NCI-H526 (cell line): ENCODE results near the gene SMIM36.
"Not testable (repeated sequence)": the region's sequence is repeated elsewhere in the genome, so short reads cannot be mapped to it uniquely, and the experiment has no call there.

Source experiments
- DNase-seq, 2 experiments: peaks; one replicate each; lab custom pipeline; 2025; lab: John Stamatoyannopoulos, UW

The SMIM36 gene

DNA sequence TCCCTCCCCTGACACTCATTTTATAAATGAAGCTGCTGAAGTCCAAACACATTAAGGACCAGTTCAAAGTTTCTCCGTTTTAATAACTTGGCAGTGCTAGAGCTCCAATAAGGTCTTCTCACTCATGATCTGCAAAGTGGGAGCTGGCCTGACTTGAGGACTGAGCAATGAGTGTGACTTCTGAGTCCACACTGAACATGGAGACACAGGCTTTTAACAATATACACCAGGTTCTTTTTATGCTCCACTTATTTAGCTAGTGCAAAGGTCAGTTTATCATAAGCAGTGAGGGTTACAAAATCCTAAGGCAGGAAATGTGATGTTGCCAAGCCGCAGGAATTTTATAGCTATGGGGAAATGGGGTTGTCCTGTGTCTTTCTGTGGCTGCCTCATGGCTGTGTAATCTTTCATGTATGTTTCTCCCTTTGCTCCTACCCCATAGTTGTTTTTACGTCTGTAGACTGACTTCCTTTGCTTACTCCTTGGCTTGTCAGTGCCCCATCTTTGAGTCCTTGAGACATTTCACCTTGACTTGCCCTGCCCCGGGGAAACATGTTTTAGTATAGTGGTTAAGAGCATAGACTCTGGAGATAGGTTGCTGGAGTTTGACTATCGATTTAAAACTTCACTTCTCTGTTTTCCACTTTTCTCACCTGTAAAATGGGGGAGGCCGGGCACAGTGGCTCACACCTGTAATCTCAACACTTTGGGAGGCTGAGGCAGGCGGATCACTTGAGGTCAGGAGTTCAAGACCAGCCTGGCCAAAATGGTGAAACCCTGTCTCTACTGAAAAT lies 77.4 kb downstream of the SMIM36 start:
- DNase-seq, result peak in 1 of 2 experiments; percentile 6

DNA sequence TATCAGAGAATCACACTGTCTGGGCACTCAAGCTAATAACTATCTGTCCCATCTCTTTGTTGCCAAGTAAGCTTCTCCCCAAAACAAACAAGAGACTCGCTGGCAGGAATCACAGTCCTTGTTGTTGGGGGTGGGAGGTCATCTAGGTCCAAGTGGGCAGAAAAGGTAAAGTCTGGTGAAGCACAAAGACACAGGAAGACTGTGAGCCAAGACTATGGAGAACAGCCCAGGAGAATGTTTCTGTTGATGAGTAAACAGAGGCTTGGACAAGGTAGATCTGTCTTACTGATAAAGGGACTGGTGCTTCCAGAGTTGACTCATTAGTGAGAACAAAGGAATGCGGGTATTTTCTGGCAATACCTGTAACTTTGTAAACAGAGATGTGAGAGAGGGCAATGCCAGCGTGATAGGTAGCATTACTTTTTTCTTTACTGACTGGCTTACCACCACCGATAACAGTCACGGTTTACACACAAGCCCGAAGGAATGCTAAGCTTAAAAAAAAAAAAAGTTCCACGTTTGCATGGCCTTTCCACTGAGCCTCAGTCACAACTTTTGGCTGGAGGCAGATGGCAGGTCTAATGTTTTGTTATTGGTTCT lies 78.1 kb downstream of the SMIM36 start:
- no peak for DNase-seq

- no peak for DNase-seq
Measured at GRCh38 chr17:55432358-55433028, 78.8 kb downstream of the SMIM36 start.

DNA sequence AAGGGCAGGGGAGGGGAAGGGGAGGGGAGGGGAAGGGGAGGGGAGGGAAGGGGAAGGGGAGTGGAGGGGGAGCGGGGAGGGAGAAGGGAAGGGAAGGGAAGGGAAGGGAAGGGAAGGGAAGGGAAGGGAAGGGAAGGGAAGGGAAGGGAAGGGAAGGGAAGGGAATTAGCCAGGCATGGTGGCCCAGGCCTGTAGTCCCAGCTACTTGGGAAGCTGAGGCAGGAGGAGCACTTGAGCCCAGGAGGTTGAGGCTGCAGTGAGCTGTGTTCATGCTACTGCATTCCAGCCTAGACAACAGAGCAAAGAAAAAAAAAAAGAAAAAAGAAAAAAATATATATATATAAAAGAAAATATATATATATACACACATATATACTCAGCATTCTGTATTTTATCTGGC lies 79.3 kb downstream of the SMIM36 start:
- DNase-seq, result not testable (repeated sequence)

- DNase-seq, result no peak
Measured at GRCh38 chr17:55430541-55431288, 80.5 kb downstream of the SMIM36 start.

DNA sequence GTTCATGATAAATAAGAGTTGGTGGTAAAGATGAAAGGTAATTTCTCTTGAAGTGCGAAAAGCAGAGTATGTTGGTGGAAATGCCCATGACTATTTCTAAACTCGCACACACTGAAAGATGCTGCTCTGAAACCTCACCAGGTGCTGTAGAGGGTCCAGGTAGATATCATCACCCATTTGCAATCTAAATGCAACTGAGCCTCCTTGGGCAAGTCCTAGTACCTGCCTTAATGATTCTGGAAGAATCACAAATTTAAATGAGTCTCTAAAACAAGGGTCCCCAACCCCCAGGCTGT lies 83.7 kb downstream of the SMIM36 start:
- DNase-seq, result no peak

GRCh38 chr17:55426851-55427586 lies 84.2 kb downstream of the SMIM36 start:
- no peak for DNase-seq

GRCh38 chr17:55424893-55425540 lies 86.2 kb downstream of the SMIM36 start:
- DNase-seq, result peak in 1 of 2 experiments; percentile 34

- no peak for DNase-seq
Measured at GRCh38 chr17:55423535-55423934, 87.7 kb downstream of the SMIM36 start.

DNA sequence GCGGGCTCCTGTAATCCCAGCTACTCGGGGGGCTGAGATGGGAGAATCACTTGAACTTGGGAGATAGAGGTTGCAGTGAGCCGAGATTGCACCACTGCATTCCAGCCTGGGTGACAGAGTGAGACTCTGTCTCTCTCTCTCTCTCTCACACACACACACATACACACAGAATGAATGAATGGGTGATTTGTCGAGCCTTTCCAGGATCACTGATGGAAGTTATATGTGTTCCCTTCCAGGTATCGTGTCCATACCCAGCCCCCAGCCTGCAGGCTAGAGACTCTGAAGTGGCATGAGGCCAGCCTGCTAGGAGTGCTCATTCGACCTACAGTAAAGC lies 88.5 kb downstream of the SMIM36 start:
- not testable (repeated sequence) for DNase-seq

GRCh38 chr17:55421179-55421934 lies 89.9 kb downstream of the SMIM36 start, which contains the start of gene MMD:
Gene MMD (minus strand): TSS chr17:55421835. CDS start chr17:55421695, 140 bp downstream.
- DNase-seq, result peak in 1 of 2 experiments; percentile 64

DNA sequence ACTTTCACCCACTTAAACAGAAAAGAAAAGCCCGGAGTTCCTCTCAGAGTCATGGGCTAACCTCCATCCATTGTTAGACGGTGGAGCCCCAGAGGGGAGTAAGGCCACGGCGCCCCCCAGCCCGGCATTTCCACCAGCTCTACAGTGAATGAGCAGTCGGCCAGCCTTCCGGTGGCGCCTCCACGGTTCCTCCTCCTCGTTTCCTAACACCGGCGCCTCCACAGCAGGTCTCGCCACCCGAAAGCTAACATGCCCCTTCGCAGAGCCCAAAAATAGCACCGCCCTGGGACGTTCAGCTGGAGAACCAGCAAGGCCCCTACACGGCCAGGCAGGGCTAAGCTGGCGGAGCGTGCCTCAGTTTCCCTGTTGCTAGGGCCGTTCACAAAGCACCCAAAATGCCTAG lies 90.5 kb downstream of the SMIM36 start:
- peak in 1 of 2 experiments; percentile 39 for DNase-seq

- DNase-seq, result no peak
Measured at GRCh38 chr17:55420067-55420775, 91.0 kb downstream of the SMIM36 start.

- DNase-seq, result no peak
Measured at GRCh38 chr17:55418369-55419268, 92.6 kb downstream of the SMIM36 start.

- DNase-seq, result no peak
Measured at GRCh38 chr17:55417411-55418268, 93.6 kb downstream of the SMIM36 start.

DNA sequence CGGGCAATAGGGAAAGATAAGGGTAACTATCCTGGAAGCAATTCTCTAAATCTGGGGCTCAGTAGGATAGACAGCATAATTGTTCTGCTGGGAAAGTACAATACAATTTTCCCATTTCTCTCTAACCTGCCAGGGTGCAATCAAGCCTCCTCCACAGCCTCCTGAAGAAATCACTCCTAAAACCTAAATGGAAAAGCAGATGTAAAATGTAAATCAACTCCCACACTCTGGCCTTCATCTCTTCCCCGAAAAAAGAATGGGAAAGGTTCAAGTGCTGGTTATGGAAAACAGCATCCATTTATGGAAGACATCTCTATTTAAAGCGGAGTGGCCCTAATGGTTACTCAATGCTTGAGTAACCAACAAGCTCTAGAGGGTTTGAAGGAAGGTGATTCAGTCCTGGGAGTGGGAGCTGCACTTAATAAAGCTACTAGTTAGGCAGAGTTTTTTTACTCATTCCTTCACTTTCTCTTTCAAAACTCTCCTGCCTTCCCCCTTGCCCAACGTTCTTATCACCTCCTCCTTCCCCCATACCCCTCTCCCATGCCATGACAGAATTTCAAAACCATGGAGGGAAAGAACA lies 94.7 kb downstream of the SMIM36 start:
- DNase-seq, result no peak

GRCh38 chr17:55416000-55416399 lies 95.3 kb downstream of the SMIM36 start:
- DNase-seq, result no peak
